ENCODE data around the gene ANKRD36.
"Not testable (repeated sequence)": the region's sequence is repeated elsewhere in the genome, so short reads cannot be mapped to it uniquely, and the experiment has no call there.

ANKRD36 gene

DNA sequence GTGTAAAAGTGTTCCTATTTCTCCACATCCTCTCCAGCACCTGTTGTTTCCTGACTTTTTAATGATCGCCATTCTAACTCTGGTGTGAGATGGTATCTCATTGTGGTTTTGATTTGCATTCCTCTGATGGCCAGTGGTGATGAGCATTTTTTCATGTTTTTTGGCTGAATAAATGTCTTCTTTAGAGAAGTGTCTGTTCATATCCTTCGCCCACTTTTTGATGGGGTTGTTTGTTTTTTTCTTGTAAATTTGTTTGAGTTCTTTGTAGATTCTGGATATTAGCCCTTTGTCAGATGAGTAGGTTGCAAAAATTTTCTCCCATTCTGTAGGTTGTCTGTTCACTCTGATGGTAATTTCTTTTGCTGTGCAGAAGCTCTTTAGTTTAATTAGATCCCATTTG, 16.1 kb downstream of the ANKRD36 start:
- DNase-seq = not testable (repeated sequence)

DNA sequence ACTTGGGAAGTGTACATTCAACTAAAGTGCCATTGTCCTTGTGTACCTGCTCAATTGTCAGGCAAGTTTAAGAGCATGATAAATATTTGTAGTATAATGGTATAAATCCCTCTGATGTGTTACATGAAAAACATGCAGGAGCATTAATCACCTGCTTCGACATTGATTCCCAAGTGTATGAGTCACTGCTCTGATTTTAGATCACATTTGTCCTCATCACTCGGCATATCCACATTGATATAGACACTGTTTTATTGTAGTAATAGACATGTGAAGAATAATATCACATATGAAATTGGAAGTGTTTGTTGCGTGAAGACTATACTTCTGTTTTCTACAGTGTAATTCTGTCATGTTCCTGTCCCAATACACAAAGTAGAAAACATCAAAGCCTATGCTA, 31.1 kb downstream of the ANKRD36 start:
- not testable (repeated sequence) for DNase-seq

DNA sequence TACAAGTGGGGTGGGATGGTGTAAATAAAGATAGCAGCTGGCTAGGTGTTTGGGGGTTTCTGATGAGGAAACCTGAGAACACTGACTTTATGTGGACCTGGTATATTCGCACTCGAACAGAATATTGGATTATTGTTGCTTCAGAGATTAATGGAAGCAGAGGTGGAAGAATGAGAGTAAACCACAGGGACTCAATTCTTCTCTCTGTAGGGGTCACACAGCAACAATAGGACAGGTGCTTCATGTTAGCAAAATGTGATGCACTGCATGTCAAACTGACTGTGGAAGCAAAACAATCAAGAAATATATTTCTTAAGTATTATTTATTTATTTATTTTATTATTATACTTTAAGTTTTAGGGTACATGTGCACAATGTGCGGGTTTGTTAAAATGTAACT, 53.6 kb downstream of the ANKRD36 start:
- not testable (repeated sequence) for DNase-seq

DNA sequence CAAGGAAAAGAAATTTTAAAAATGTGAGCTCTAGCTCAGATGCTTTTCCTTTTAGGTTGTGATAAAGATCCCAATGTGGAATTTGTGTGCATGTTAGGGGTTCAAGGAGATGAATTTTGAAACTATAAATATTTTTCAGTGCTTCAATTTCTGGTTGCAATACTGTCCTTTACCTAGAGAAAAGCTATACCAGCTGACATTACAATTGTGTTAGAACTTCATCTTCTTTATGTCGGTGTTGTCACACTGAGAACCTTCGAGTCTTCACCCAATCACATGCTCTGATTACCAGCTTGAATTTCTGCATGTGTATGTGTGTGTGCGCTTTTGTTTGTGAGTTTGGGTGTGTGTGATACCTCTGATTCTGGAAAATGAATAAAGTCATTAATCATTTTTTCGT, 55.0 kb downstream of the ANKRD36 start:
- DNase-seq = not testable (repeated sequence)

DNA sequence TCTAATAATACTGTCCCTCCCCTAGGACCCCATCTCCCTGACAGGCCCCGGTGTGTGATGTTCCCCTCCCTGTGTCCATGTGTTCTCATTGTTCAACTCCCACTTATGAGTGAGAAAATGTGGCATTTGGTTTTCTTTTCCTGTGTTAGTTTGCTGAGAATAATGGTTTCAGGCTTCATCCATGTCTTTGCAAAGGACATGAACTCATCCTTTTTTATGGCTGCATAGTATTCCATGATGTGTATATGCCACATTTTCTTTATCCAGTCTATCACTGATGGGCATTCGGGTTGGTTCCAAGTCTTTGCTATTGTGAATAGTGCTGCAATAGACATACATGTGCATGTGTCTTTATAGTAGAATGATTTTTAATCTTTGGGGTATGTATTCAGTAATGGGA, 55.6 kb downstream of the ANKRD36 start:
- DNase-seq = not testable (repeated sequence)

DNA sequence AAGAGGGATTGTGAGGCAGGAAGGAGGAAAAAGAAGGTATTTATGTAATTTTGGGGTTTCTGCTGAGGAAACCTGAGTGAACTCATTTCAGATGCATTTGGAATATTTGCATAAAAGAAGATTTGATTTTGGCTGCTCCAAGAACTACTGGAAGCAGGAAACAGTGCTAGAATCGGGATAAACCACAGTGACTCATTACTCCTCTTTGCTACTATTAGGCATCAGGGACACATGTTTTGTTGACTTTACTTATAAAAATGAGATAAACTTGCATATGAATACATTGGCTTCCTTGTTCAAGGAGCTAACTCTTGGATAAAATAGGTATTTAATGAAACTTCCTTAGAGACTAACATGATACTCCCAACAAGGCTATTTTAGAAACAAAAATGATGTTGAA, 67.4 kb downstream of the ANKRD36 start:
- not testable (repeated sequence) for DNase-seq

DNA sequence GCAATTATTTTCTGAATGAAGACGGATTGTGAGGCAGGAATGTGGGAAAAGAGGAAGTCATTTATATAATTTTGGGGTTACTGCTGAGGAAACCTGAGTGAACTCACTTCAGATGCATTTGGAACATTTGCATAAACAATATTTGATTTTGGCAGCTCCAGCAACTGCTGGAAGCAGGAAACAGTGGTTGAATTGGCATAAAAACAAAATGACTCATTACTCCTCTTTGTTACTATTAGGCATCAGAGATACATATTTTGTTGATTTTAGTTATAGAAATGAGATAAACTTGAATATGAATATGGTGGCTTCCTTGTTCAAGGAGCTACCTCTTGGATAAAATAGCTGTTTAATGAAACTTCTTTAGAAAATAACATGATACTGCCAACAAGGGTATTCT, 82.4 kb downstream of the ANKRD36 start:
- DNase-seq = not testable (repeated sequence)

DNA sequence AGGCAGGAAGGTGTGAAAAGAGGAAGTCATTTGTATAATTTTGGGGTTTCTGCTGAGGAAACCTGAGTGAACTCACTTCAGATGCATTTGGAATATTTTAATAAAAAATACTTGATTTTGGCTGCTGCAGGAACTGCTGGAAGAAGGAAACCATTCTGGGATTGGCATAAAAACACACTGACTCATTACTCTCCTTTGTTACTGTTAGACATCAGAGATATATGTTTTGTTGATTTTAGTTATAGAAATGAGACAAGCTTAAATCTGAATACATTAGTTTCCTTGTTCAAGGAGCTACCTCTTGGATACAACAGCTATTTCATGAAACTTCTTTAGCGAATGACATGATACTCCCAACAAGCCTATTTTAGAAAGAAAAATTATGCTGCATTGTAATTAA, 84.3 kb downstream of the ANKRD36 start:
- DNase-seq = not testable (repeated sequence)

DNA sequence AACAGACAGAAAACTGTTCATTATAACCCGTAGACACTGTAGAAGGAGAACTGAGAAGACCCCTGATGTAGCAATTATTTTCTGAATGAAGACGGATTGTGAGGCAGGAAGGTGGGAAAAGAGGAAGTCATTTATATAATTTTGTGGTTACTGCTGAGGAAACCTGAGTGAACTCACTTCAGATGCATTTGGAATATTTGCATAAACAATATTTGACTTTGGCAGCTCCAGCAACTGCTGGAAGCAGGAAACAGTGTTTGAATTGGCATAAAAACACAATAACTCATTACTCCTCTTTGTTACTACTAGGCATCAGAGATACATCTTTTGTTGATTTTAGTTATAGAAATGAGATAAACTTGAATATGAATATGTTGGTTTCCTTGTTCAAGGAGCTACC, 87.9 kb downstream of the ANKRD36 start:
- DNase-seq = not testable (repeated sequence)

DNA sequence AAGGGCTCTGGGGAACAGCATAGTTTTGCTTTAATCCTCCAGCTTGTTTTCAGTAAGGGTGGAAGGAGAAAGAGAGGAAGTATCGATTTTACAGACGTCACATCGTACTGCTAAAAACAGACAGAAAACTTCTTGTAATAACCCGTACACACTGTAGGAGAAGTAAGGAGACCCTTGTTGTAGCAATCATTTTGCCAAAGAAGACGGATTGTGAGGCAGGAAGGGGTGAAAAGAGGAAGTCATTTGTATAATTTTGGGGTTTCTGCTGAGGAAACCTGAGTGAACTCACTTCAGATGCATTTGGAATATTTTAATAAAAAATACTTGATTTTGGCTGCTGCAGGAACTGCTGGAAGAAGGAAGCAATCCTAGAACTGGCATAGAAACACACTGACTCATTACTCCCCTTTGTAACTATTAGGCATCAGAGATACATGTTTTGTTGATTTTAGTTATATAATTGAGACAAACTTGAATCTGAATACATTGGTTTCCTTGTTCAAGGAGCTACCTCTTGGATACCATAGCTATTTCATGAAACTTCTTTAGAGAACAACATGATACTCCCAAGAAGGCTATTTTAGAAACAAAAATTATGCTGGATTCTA, 89.8 kb downstream of the ANKRD36 start:
- DNase-seq = not testable (repeated sequence)

DNA sequence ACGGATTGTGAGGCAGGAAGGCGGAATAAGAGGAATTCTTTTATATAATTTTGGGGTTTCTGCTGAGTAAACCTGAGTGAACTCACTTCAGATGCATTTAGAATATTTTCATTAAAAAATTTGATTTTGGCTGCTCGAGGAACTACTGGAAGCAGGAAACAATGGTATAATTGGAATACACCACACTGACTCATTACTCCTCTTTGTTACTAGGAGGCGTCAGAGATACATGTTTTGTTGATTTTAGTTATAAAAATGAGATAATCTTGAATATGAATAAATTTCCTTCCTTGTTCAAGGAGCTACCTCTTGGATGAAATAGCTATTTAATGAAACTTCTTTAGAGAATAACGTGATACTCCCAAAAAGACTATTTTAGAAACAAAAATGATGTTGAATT, 97.4 kb downstream of the ANKRD36 start:
- DNase-seq = no peak

DNA sequence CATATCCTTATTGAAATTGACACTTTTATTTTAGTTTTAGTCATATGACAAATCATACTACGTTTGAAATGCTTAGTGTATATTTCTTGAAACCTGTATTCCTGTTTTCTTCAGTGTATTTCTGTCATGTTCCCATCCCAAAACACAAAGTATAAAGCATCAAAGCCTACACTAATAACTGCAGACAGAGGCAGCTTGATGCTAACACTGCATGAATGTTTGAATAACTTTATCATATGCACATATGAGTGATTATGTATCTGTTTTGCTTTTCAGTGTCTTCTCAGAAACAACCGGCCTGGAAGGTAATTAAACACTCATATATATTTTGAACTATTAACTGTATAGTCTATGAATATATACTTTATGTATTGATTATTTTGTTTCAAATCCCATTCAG, 102.1 kb downstream of the ANKRD36 start:
- not testable (repeated sequence) for DNase-seq

DNA sequence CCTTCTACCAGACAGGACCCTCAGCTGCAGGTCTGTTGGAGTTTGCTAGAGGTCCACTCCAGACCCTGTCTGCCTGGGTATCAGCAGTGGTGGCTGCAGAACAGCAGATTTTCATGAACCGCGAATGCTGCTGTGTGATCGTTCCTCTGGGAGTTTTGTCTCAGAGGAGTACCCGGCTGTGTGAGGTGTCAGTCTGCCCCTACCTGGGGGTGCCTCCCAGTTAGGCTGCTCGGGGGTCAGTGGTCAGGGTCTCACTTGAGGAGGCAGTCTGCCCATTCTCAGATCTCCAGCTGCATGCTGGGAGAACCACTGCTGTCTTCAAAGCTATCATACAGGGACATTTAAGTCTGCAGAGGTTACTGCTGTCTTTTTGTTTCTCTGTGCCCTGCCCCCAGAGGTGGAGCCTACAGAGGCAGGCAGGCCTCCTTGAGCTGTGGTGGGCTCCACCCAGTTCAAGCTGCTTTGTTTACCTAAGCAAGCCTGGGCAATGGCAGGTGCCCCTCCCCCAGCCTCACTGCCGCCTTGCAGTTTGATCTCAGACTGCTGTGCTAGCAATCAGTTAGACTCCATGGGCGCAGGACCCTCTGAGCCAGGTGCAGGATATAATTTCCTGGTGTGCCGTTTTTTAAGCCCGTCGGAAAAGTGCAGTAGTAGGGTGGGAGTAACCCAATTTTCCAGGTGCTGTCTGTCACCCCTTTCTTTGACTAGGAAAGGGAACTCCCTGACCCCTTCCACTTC, 118.1 kb downstream of the ANKRD36 start:
- DNase-seq = not testable (repeated sequence)

DNA sequence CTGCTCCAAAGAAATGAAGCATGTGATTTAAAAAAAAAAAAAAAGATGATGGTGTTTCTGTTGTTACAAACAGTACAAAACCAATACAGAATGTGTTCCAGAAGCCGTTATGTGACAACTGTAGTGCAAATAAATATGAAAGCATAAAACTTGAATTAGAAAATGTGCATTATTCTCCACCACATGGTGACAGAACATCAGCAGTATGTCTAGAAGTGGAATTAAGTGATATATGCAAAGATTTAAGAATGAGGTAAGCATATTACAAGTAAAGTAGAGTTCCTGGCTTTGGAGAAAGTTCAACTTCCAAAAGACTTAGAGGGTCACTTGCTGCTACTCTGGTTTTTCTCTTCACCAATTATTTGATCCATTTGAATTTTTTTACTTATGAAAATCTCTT, 120.0 kb downstream of the ANKRD36 start:
- not testable (repeated sequence) for DNase-seq

DNA sequence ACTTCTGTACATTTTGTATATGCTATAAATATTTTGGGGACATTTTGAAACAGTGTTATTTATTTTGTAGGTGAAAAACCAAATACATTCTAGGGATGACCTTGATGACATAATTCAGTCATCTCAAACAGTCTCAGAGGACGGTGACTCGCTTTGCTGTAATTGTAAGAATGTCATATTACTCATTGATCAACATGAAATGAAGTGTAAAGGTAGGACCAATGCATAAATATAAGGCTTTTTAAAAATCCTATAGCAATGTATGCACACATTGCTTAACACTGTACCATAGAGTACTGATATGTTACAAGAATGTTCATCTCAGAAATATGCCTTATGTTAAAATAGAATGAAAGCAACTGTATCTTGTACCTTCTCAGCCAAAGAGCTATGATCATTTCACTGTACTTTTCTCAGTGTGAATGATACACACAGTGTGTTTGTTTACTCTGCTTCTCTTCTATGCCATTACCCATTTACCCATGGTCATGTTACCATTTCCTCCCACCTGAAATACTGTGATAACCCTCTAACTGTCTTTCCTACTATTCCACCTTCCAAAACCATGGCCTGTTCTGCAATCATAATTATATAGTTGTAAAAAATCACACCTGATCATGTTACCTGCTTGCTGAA, 120.8 kb downstream of the ANKRD36 start:
- DNase-seq = not testable (repeated sequence)

DNA sequence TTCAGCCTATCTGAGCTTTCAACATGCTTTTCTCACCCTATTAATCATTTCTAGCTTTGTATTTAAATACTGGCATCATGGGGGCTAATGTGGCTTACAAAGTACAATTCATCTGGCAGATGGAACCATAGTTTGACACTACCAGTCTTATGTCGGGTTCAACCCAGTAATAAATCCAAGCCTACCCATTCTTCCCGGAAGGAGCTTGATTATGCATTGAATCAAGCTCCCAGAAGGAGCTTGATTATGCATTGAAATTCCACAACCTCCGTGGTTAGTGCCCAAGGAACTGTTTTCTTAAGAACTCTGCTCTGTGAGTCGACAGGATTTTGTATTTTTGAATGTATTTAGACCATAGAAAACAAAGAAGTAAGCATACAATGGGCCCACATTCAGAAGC, 148.2 kb downstream of the ANKRD36 start:
- DNase-seq = not testable (repeated sequence)

DNA sequence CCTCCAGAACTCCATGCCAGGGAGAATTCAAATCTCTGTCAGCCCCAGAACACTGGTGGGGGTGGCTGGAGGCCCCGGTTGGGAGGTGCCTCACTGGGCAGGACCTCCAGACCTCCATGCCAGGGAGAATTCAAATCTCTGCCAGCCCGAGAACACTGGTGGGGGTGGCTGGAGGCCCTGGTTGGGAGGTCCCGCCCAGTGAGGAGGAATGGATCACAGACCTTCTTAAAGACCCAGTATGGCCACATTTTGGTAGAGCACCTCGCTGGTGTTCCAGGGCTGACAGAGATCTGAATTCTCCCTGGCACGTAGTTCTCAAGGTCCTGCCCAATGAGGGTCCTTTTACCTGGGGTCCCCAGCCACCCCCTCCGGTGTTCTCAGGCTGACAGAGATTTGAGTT, 153.5 kb downstream of the ANKRD36 start:
- DNase-seq = not testable (repeated sequence)

DNA sequence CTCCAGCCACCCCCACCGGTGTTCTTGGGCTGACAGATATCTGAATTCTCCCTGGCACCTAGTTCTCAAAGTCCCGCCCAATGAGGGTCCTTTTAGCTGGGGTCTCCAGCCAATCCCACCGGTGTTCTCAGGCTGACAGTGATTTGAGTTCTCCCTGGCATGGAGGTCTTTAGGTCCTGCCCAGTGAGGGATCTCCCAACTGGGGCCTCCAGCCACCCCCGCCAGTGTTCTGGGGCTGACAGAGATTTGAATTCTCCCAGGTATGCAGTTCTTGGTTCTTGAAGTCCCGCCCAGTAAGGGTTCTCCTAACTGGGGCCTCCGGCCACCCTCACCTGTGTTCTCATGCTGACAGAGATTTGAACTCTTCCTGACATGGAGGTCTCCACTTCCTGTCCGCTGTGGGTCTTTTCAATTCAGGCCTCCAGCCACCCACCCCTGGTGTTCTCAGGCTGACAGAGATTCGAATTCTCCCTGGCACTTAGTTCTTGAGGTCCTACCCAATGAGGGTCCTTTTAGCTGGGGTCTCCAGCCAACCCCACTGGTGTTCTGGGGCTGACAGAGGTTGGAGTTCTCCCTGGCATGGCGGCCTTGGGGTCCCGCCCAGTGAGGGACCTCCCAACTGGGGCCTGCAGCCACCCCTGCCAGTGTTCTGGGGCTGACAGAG, 154.6 kb downstream of the ANKRD36 start:
- no peak for DNase-seq

DNA sequence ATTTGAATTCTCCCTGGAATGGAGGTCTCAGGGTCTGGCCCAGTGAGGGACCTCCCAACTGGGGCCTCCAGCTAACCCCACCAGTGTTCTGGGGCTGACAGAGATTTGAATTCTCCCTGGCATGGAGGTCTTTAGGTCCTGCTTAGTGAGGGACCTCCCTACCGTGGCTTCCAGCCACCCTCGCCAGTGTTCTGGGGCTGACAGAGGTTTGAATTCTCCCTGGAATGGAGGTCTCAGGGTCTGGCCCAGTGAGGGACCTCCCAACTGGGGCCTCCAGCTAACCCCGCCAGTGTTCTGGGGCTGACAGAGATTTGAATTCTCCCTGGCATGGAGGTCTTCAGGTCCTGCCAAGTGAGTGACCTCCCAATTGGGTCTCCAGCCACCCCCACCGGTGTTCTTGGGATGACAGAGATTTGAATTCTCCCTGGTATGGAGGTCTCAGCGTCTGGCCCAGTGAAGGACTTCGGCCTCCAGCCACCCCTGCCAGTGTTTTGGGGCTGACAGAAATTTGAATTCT, 155.2 kb downstream of the ANKRD36 start:
- DNase-seq = not testable (repeated sequence)

DNA sequence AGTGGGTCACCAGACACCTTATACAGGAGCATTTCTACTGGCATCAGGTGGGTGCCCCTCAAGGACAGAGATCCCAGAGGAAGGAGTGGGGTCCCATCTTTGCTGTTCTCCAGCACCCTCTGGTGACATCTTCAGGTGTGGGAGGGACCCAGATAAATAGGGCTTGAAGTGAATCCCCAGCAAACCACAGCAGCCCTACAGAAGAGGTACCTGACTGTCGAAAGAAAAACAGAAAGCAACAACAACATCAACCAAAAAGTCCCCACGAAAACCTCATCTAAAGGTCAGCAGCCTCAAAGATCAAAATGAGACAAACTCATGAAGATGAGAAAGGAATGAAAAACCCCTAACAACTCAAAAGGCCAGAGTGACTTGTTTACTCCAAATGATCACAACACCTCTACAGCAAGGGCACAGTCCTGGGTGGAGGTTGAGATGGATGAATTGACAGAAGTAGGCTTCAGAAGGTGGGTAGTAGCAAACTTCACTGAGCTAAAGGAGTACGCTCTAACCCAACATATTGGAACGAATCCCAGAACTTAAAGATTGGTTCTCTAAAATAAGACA, 163.4 kb downstream of the ANKRD36 start:
- DNase-seq = not testable (repeated sequence)

DNA sequence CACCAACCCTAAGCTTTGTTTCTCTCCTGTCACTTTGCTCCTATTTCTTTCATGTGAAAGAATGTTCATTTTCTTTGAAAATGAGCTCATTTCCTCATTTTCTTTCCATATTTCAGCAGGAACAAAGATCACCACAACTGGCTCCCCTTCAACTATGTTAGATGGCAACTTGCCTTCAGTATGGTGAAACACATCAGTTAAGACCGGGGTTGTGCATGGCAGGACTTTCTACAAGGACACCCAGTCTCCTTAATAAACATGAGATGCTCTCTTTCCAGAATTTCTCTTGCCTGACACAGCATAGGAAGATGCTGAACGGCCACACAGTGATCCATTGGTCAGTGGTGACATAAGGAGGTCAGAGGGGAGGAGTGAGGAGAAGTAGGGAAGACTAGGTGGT, 172.2 kb downstream of the ANKRD36 start:
- DNase-seq = not testable (repeated sequence)

DNA sequence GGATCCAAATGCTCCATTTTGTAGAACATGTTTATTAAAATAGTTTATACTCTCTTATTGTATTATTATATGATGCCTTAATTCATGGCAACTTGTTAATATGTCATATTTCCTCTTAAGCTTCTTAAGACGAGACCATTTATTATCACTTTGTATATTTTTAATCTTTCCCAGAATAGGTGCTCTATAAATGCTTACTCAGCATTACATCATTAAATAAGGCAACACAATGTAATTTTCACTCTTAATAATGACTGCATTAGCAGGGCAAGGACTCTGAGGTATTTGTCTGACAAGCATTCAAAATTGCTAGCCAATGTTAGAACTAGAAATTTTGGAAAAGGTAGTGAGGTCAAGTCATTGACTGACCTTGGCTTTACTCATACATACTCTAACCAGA, 180.7 kb downstream of the ANKRD36 start:
- not testable (repeated sequence) for DNase-seq

All from activated T-cell treated with anti-CD3 and anti-CD28 coated beads for 4 hours (primary cell).